ENCODE data around the gene STYX. TPM values are rescaled to one million over a fixed set of nuclear protein-coding genes. Genes with fewer than 3 reads are reported as not detected.
A peak's percentile ranks its signal among the peaks of the same experiment; 100 is the strongest.

The STYX gene
- total and polyA plus RNA-seq, 4 donors: 3.9 to 21.6 (median 7.2) TPM

DNA sequence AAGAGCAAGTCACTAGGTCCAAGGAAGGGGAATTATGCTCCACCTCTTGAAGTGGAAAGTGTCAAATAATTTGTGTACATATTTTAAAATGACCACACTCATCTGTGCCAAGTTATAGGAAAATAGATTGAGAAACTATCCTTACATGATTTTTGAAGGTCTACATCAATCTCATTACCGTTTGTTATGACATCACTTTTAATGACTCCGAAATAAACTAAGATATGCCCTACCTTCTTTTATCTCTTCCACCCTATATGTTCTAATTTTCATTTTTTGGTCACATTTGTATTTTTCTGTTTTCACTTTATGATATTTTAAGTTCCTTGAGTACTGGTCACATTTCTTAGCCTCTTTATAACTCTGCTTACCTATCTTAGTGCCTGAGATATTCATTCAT lies 26.3 kb upstream of the STYX start:
- no peaks in the 10 kb centered on the region for H3K9me3 ChIP-seq (ENCODE audit: control insufficient read depth in 4 of 4, insufficient read depth in 3 of 4, low read length in 3 of 4)
- H3K4me3 ChIP-seq: no peak overlapping the region
- no peaks in the 10 kb centered on the region for H3K27me3 ChIP-seq (ENCODE audit: control insufficient read depth in 3 of 3, insufficient read depth in 3 of 3, low read length in 2 of 3)
- DNase-seq (no peak), ATAC-seq (ENCODE audit: insufficient read depth, low FRiP score) (no peak)
- H3K27ac ChIP-seq (ENCODE audit: low read depth in 1 of 2, low read length in 1 of 2): no peak overlapping the region
- peaks cover 0 to 7% (median 2%) of the 10 kb centered on the region in 4 donors for H3K36me3 ChIP-seq (ENCODE audit: control insufficient read depth in 4 of 4, insufficient read depth in 4 of 4, low read length in 4 of 4)
- TF ChIP-seq, protein P1, sequence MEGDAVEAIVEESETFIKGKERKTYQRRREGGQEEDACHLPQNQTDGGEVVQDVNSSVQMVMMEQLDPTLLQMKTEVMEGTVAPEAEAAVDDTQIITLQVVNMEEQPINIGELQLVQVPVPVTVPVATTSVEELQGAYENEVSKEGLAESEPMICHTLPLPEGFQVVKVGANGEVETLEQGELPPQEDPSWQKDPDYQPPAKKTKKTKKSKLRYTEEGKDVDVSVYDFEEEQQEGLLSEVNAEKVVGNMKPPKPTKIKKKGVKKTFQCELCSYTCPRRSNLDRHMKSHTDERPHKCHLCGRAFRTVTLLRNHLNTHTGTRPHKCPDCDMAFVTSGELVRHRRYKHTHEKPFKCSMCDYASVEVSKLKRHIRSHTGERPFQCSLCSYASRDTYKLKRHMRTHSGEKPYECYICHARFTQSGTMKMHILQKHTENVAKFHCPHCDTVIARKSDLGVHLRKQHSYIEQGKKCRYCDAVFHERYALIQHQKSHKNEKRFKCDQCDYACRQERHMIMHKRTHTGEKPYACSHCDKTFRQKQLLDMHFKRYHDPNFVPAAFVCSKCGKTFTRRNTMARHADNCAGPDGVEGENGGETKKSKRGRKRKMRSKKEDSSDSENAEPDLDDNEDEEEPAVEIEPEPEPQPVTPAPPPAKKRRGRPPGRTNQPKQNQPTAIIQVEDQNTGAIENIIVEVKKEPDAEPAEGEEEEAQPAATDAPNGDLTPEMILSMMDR (IDR thresholded peaks at IDR 0.05; ENCODE audit: control extremely low read depth, extremely low read depth): no peak
- peaks cover 0 to 11% (median 3%) of the 10 kb centered on the region in 5 donors for H3K4me1 ChIP-seq (ENCODE audit: control insufficient read depth in 5 of 5, insufficient read depth in 5 of 5, low read length in 5 of 5)
- no peak overlapping the region for H3K9ac ChIP-seq (ENCODE audit: insufficient read depth in 1 of 2, low read length in 2 of 2)
- WGBS, 2 donors: 87 to 95% methylated on average over 2 of the region's 2 CpGs

- TF ChIP-seq, protein P1 (IDR thresholded peaks at IDR 0.05; ENCODE audit: control extremely low read depth, extremely low read depth): no peak
- DNase-seq: peak in 2 of 3 donors; percentile 23 to 34
- Histone ChIP-seq H3K27ac (ENCODE audit: low read depth in 1 of 2, low read length in 1 of 2) (peak overlapping the region; percentile 73 to 92), H3K9me3 (ENCODE audit: control insufficient read depth in 4 of 4, insufficient read depth in 3 of 4, low read length in 3 of 4) (no peaks in the 10 kb centered on the region), H3K36me3 (ENCODE audit: control insufficient read depth in 4 of 4, insufficient read depth in 4 of 4, low read length in 4 of 4) (peaks cover 1 to 17% (median 9%) of the 10 kb centered on the region in 4 donors), H3K4me3 (no peak overlapping the region), H3K27me3 (ENCODE audit: control insufficient read depth in 3 of 3, insufficient read depth in 3 of 3, low read length in 2 of 3) (no peaks in the 10 kb centered on the region), H3K9ac (ENCODE audit: insufficient read depth in 1 of 2, low read length in 2 of 2) (peak overlapping the region; percentile 89 to 100), H3K4me1 (ENCODE audit: control insufficient read depth in 5 of 5, insufficient read depth in 5 of 5, low read length in 5 of 5) (peaks cover 0 to 11% (median 4%) of the 10 kb centered on the region in 5 donors)
- WGBS, 2 donors: 79 to 92% methylated on average over 5 of the region's 5 CpGs
- ATAC-seq (ENCODE audit: insufficient read depth, low FRiP score): no peak
Observed at GRCh38 chr14:52706286-52706685, 23.7 kb upstream of the STYX start.

- peak; percentile 96 to 97 (median 96) for DNase-seq
- peak; percentile 99 for ATAC-seq (ENCODE audit: insufficient read depth, low FRiP score)
- peak within 1 kb of the TSS; percentile 93 to 100 for H3K9ac ChIP-seq (ENCODE audit: insufficient read depth in 1 of 2, low read length in 2 of 2)
- H3K27ac ChIP-seq (ENCODE audit: low read depth in 1 of 2, low read length in 1 of 2): peak within 1 kb of the TSS; percentile 92 to 95
- H3K9me3 ChIP-seq (ENCODE audit: control insufficient read depth in 4 of 4, insufficient read depth in 3 of 4, low read length in 3 of 4): no peaks in the 10 kb centered on the region
- H3K36me3 ChIP-seq (ENCODE audit: control insufficient read depth in 4 of 4, insufficient read depth in 4 of 4, low read length in 4 of 4): peaks cover 1 to 19% (median 10%) of the 10 kb centered on the region in 4 donors
- peak within 1 kb of the TSS; percentile 98 for H3K4me3 ChIP-seq
- no peaks in the 10 kb centered on the region for H3K27me3 ChIP-seq (ENCODE audit: control insufficient read depth in 3 of 3, insufficient read depth in 3 of 3, low read length in 2 of 3)
- TF ChIP-seq, protein P1 (IDR thresholded peaks at IDR 0.05; ENCODE audit: control extremely low read depth, extremely low read depth): no peak
- WGBS, 2 donors: 1% methylated on average over 42 to 43 of the region's 43 CpGs
- H3K4me1 ChIP-seq (ENCODE audit: control insufficient read depth in 5 of 5, insufficient read depth in 5 of 5, low read length in 5 of 5): peaks cover 0 to 11% (median 4%) of the 10 kb centered on the region in 5 donors
Observed at GRCh38 chr14:52706724-52707706, 23.0 kb upstream of the STYX start, which contains the start of gene PSMC6. Gene PSMC6, plus strand, starts transcription at chr14:52707200. Its CDS starts 20 bp downstream, at chr14:52707220.

All from lung (tissue), 12 donors.